ENCODE results near the gene MALRD1. TPM values are rescaled to one million over a fixed set of nuclear protein-coding genes. Genes with fewer than 3 reads are reported as not detected.
A peak's percentile ranks its signal among the peaks of the same experiment; 100 is the strongest.
"Not testable (repeated sequence)": the region's sequence is repeated elsewhere in the genome, so short reads cannot be mapped to it uniquely, and the experiment has no call there.

The MALRD1 gene
- total RNA-seq, 1 donor from 2014 or later: not detected

DNA sequence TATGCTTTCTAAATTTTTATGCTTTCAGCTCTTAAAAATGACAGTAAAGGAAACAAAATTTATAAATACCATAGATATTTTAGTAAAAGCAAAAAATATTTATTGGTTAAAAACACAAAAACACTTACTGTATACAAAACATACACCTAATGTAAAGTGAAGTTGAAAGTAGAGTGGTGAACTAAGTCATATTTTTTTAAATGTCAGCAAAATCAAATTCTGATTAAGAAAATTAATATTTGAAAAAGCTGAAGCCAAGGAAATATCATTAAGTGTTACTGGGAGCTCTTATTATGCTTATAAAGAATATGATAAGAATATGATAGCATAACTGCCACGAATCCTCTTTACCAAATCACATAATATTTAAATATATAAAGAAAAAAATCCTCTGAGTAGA, 702.4 kb downstream of the MALRD1 start:
- ATAC-seq (no peak), DNase-seq (ENCODE audit: low spot score) (no peak)

- ATAC-seq (no peak), DNase-seq (ENCODE audit: low spot score) (no peak)
These were observed 708.3 kb downstream of the MALRD1 start for GRCh38 chr10:19756919-19757318.

DNA sequence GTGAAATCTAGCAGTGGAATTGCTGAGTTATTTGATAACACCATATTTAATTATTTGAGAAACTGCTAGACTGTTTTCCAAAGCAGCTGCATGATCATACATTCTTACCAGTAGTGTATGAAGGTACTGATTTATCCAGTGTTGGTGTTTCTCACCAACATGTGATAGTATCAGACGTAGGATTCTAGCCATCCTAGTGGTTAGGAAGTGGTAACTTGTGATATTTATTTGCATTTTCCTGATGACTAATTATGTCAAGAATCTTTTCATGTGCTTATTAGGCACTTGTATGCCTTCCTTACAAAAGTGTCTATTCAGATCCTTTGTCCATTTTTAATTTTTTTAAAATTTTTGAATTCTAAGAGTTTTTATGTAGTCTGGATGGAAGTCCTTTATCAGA, 713.4 kb downstream of the MALRD1 start:
- DNase-seq (ENCODE audit: low spot score) (no peak), ATAC-seq (no peak)

- DNase-seq (ENCODE audit: low spot score) (no peak), ATAC-seq (no peak)
These were observed 715.5 kb downstream of the MALRD1 start for GRCh38 chr10:19764111-19764510.

DNA sequence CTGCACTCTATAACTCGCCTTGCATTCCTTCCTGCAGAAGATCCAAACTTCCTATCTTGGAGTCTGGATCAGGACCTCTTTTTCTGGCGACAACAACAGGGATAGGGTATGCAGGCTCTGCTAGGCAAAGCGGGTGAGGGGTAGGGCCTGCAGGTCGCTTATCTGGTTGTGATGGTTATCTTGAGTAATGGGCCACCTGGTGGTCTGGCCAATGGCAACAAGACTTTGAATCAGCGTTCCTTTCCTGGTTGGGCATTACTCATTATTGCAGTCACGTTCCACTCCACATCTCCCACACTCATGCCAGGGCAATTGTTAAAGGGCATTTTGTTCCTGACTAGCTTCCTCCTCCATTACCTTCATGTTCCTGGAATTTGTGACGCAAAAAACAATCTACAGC, 719.3 kb downstream of the MALRD1 start:
- no peak for ATAC-seq
- DNase-seq (ENCODE audit: low spot score): no peak

GRCh38 chr10:19769826-19770225, 721.2 kb downstream of the MALRD1 start:
- ATAC-seq; DNase-seq (ENCODE audit: low spot score): not testable (repeated sequence)

- ATAC-seq (no peak), DNase-seq (ENCODE audit: low spot score) (no peak)
These were observed 724.4 kb downstream of the MALRD1 start for GRCh38 chr10:19772972-19773371.

- peak; percentile 38 for ATAC-seq
- no peak for DNase-seq (ENCODE audit: low spot score)
These were observed 726.7 kb downstream of the MALRD1 start for GRCh38 chr10:19775296-19775695.

DNA sequence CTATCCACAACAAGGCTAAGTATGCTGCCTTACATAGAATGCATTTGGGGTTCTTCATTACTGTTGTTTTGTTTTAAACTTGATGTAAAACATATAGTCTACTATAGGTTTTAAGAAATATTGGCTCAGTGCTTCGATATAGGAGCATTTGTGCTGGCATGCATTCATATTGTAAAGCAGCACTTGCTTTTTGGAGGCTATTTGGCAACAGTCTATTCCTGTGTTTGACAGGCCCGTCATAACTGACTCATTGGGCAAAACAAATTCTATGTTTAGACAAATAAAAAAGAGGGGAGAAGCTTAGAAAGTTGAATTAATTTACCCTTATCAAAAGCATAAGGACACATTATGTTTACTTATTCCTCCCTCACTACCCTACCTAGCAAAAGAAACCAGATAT, 729.2 kb downstream of the MALRD1 start:
- no peak for ATAC-seq

DNA sequence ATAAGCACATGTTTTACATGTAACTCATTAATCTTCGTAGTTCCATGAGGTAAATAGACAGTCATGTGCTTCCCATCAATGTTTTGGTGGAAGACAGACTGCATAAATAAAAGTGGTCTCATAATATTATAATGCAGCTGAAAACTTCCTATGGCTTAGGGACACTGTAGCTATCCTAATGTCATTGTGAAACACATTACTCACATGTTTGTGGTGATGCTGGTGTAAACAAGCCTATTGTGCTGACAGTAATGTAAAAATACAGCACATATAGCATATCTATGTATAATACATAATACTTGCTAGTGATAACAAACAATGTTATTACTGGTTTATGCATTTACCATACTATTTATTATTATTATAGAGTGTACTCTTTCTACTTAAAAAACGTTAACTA, 730.4 kb downstream of the MALRD1 start:
- ATAC-seq (no peak), DNase-seq (ENCODE audit: low spot score) (no peak)

More for the DNA sequence above, 729.2 kb downstream of the MALRD1 start:
- no peak for DNase-seq (ENCODE audit: low spot score)

GRCh38 chr10:19782430-19783089, 734.0 kb downstream of the MALRD1 start:
- DNase-seq (ENCODE audit: low spot score): no peak

GRCh38 chr10:19783721-19784120, 735.1 kb downstream of the MALRD1 start:
- DNase-seq (ENCODE audit: low spot score) (no peak), ATAC-seq (no peak)

More at GRCh38 chr10:19782430-19783089, 734.0 kb downstream of the MALRD1 start:
- no peak for ATAC-seq

Data from left lobe of liver (tissue), 2 donors.